Measurements from ENCODE around the gene PTPRJ.

The PTPRJ gene

GRCh38 chr11:47967577-47968525 lies 12.5 kb upstream of the PTPRJ start:
- H3K4me3 Mint-ChIP-seq = no peak overlapping the region
- no peaks in the 10 kb centered on the region for H3K4me1 Mint-ChIP-seq
- no peaks in the 10 kb centered on the region for H3K36me3 Mint-ChIP-seq (ENCODE audit: low read depth)
- no peaks in the 10 kb centered on the region for H3K27me3 Mint-ChIP-seq (ENCODE audit: low read depth)
- H3K9me3 Mint-ChIP-seq = no peaks in the 10 kb centered on the region
- H3K27ac Mint-ChIP-seq = no peak overlapping the region
- TF ChIP-seq CTCF (IDR thresholded peaks at IDR 0.05; ENCODE audit: unreplicated experiment in 3 of 3) = no peak

- peaks cover 6% of the 10 kb centered on the region for H3K4me1 Mint-ChIP-seq
- H3K36me3 Mint-ChIP-seq (ENCODE audit: low read depth) = no peaks in the 10 kb centered on the region
- H3K4me3 Mint-ChIP-seq = no peak overlapping the region
- no peaks in the 10 kb centered on the region for H3K9me3 Mint-ChIP-seq
- TF ChIP-seq CTCF (IDR thresholded peaks at IDR 0.05; ENCODE audit: unreplicated experiment in 3 of 3) = no peak
- H3K27ac Mint-ChIP-seq = no peak overlapping the region
- no peaks in the 10 kb centered on the region for H3K27me3 Mint-ChIP-seq (ENCODE audit: low read depth)
Observed at GRCh38 chr11:47969401-47969800, 11.0 kb upstream of the PTPRJ start.

- no peaks in the 10 kb centered on the region for H3K9me3 Mint-ChIP-seq
- peaks cover 8% of the 10 kb centered on the region for H3K4me1 Mint-ChIP-seq
- TF ChIP-seq CTCF (IDR thresholded peaks at IDR 0.05; ENCODE audit: unreplicated experiment in 3 of 3) = no peak
- H3K27me3 Mint-ChIP-seq (ENCODE audit: low read depth) = peaks cover 3% of the 10 kb centered on the region
- H3K27ac Mint-ChIP-seq = peak overlapping the region in 2 of 3 experiments; percentile 46 to 79
- H3K4me3 Mint-ChIP-seq = no peak overlapping the region
- no peaks in the 10 kb centered on the region for H3K36me3 Mint-ChIP-seq (ENCODE audit: low read depth)
Observed at GRCh38 chr11:47971501-47971900, 8.9 kb upstream of the PTPRJ start.

GRCh38 chr11:47973173-47973572 lies 7.2 kb upstream of the PTPRJ start:
- TF ChIP-seq CTCF (IDR thresholded peaks at IDR 0.05; ENCODE audit: unreplicated experiment in 3 of 3) = no peak
- Mint-ChIP-seq H3K9me3 (no peaks in the 10 kb centered on the region), H3K4me1 (peaks cover 8% of the 10 kb centered on the region), H3K27ac (no peak overlapping the region), H3K36me3 (ENCODE audit: low read depth) (no peaks in the 10 kb centered on the region), H3K27me3 (ENCODE audit: low read depth) (peaks cover 8% of the 10 kb centered on the region), H3K4me3 (no peak overlapping the region)

GRCh38 chr11:47976931-47977330 lies 3.4 kb upstream of the PTPRJ start:
- TF ChIP-seq CTCF (IDR thresholded peaks at IDR 0.05; ENCODE audit: unreplicated experiment in 3 of 3) = no peak
- peak overlapping the region in 2 of 3 experiments; percentile 4 to 40 for H3K4me3 Mint-ChIP-seq
- peak overlapping the region in 1 of 3 experiments; percentile 12 for H3K27ac Mint-ChIP-seq
- H3K4me1 Mint-ChIP-seq = peaks cover 8% of the 10 kb centered on the region
- H3K36me3 Mint-ChIP-seq (ENCODE audit: low read depth) = no peaks in the 10 kb centered on the region
- H3K27me3 Mint-ChIP-seq (ENCODE audit: low read depth) = peaks cover 14% of the 10 kb centered on the region
- no peaks in the 10 kb centered on the region for H3K9me3 Mint-ChIP-seq

- TF ChIP-seq CTCF (IDR thresholded peaks at IDR 0.05; ENCODE audit: unreplicated experiment in 3 of 3) = no peak
- Mint-ChIP-seq H3K27ac (no peak overlapping the region), H3K4me1 (peaks cover 9% of the 10 kb centered on the region), H3K27me3 (ENCODE audit: low read depth) (peaks cover 14% of the 10 kb centered on the region), H3K9me3 (no peaks in the 10 kb centered on the region), H3K4me3 (peak overlapping the region in 2 of 3 experiments; percentile 44 to 56), H3K36me3 (ENCODE audit: low read depth) (no peaks in the 10 kb centered on the region)
Observed at GRCh38 chr11:47977623-47978022, 2.7 kb upstream of the PTPRJ start.

All from nephron (organoid).